ENCODE results near the gene MOSPD3.

DNA sequence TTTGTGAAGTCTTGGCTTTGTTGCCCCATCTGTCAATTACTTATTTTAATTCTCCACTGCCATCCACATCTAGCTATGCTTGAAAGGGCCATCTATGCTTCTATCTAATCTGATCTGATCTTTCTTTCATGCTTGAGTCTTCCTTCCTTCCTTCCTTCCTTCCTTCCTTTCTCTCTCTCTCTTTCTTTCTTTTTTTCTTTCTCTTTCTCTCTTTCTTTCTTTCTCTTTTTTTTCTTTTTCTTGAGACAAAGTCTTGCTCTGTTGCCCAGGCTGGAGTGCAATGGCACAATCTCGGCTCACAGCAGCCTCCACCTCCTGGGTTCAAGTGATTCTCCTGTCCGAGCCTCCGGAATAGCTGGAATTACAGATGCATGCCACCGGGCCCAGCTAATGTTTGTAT lies 17.7 kb downstream of the MOSPD3 start:
- no peak for TF ChIP-seq EZH2phosphoT487 (IDR thresholded peaks at IDR 0.05; ENCODE audit: borderline replicate concordance, low read length)
- TF ChIP-seq, protein P1, sequence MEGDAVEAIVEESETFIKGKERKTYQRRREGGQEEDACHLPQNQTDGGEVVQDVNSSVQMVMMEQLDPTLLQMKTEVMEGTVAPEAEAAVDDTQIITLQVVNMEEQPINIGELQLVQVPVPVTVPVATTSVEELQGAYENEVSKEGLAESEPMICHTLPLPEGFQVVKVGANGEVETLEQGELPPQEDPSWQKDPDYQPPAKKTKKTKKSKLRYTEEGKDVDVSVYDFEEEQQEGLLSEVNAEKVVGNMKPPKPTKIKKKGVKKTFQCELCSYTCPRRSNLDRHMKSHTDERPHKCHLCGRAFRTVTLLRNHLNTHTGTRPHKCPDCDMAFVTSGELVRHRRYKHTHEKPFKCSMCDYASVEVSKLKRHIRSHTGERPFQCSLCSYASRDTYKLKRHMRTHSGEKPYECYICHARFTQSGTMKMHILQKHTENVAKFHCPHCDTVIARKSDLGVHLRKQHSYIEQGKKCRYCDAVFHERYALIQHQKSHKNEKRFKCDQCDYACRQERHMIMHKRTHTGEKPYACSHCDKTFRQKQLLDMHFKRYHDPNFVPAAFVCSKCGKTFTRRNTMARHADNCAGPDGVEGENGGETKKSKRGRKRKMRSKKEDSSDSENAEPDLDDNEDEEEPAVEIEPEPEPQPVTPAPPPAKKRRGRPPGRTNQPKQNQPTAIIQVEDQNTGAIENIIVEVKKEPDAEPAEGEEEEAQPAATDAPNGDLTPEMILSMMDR (IDR thresholded peaks at IDR 0.05; ENCODE audit: low read depth, low read length, poor library complexity, severe bottlenecking): no peak
